Thyroid gland (tissue), 4 donors: ENCODE data around the gene ADAMTSL1. TPM values are rescaled to one million over a fixed set of nuclear protein-coding genes. Genes with fewer than 3 reads are reported as not detected.

Experiments
- DNase-seq, 2 donors: peaks; one replicate each; pipeline ENCODE4 v3.0.0-alpha.2; 2019
- H3K27ac ChIP-seq, 3 donors: fragments of 200-600 bp; sonication (generic); 1 replicate in 2 of 3; 2 replicates in 1 of 3; pipeline ENCODE4 v1.5.1; 2016 to 2019; ENCODE audit warnings: mild to moderate bottlenecking in 1 of 3, moderate library complexity in 1 of 3
- H3K27me3 ChIP-seq: fragments of 200-600 bp; sonication (generic); one replicate; pipeline ENCODE4 v1.5.1; 2019
- H3K36me3 ChIP-seq, 2 donors: fragments of 200-600 bp; sonication (generic); one replicate each; pipeline ENCODE4 v1.5.1; 2016 to 2019
- H3K4me1 ChIP-seq, 2 donors: fragments of 200-600 bp; sonication (generic); one replicate each; pipeline ENCODE4 v1.5.1; 2017 to 2019
- H3K4me3 ChIP-seq, 3 donors: fragments of 200-600 bp; sonication (generic); replicated peaks in 1 of 3; 1 replicate in 2 of 3; 2 replicates in 1 of 3; pipeline ENCODE4 v1.5.1; 2016; ENCODE audit warnings: mild to moderate bottlenecking in 1 of 3
- H3K9me3 ChIP-seq: fragments of 200-600 bp; sonication (generic); one replicate; pipeline ENCODE4 v1.5.1; 2017
- POLR2A ChIP-seq, 2 donors: fragments of 450-650 bp; IDR thresholded peaks; one replicate each; pipeline ENCODE4 v1.6.1; 2017; ENCODE audit warnings: antibody characterized with exemption in 2 of 2, mild to moderate bottlenecking in 2 of 2, moderate library complexity in 1 of 2
- WGBS, 2 donors: methylation state at CpG; one replicate each; pipeline ENCODE4 v1.1.5; 2017; 5-methylcytosine and 5-hydroxymethylcytosine counted together
- intact Hi-C: fragments of 100-400 bp; cut with DNase I; formaldehyde crosslinking; loops from one replicate; pipeline ENCODE4 v1.15.1; 2023
- microRNA-seq: library from miRNA; unstranded; fragments of <30 nt; microRNA quantifications from one replicate; pipeline ENCODE4, GENCODE V29; 2016
- small RNA-seq: library from RNA; depleted of rRNA; stranded (forward); fragments of <200 nt; gene quantifications from one replicate; pipeline ENCODE3, GENCODE V24; 2016
- total RNA-seq, 4 donors: library from RNA; depleted of rRNA; stranded (reverse); fragments of >200 nt; gene quantifications; one replicate each; pipeline ENCODE4 v1.2.3, GENCODE V29; 2016
- TF ChIP-seq, protein P1 (sequence below), 6 experiments: fragments of 200-600 bp in 3 of 6; fragments of 450-650 bp in 3 of 6; sonication (generic) in 3 of 6; IDR thresholded peaks; one replicate each; pipeline ENCODE4 v1.5.1; 2016 to 2019; ENCODE audit warnings: antibody characterized with exemption in 6 of 6, mild to moderate bottlenecking in 2 of 6, inconsistent platforms in 1 of 6, moderate library complexity in 1 of 6

ADAMTSL1 gene
- total RNA-seq, 4 donors from 2014 or later, result 1.6 to 9.0 (median 4.8) TPM

DNA sequence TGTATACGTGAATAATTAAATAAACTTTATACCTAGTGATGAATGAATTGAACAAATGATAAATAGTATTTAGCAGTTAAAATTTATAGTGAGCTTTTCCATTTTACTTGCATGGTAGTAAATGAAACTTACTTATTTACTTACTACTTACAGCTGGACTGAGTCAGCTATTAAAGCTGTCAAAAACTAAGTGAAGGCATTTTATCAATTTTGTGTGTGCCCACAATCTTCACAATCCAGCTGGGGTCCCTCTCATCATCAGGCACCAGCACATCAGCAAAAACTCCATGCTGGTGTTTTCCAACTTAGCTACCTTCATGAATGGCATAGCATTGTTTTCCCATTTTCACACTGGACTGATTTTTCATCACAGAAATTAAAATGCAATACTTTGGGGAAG lies 478.0 kb downstream of the ADAMTSL1 start:
- no peaks in the 10 kb centered on the region for H3K9me3 ChIP-seq
- TF ChIP-seq, protein P1, sequence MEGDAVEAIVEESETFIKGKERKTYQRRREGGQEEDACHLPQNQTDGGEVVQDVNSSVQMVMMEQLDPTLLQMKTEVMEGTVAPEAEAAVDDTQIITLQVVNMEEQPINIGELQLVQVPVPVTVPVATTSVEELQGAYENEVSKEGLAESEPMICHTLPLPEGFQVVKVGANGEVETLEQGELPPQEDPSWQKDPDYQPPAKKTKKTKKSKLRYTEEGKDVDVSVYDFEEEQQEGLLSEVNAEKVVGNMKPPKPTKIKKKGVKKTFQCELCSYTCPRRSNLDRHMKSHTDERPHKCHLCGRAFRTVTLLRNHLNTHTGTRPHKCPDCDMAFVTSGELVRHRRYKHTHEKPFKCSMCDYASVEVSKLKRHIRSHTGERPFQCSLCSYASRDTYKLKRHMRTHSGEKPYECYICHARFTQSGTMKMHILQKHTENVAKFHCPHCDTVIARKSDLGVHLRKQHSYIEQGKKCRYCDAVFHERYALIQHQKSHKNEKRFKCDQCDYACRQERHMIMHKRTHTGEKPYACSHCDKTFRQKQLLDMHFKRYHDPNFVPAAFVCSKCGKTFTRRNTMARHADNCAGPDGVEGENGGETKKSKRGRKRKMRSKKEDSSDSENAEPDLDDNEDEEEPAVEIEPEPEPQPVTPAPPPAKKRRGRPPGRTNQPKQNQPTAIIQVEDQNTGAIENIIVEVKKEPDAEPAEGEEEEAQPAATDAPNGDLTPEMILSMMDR (IDR thresholded peaks at IDR 0.05), result no peak
- no peak for TF ChIP-seq POLR2A (IDR thresholded peaks at IDR 0.05)
- intact Hi-C loops, result no loop called here
- 95 to 96% methylated on average over 1 of the region's 1 CpG for WGBS, 2 donors
- no peak overlapping the region for H3K4me3 ChIP-seq
- no peak overlapping the region for H3K27ac ChIP-seq
- DNase-seq, result no peak
- H3K36me3 ChIP-seq, result no peaks in the 10 kb centered on the region
- no peaks in the 10 kb centered on the region for H3K4me1 ChIP-seq
- H3K27me3 ChIP-seq, result no peaks in the 10 kb centered on the region

DNA sequence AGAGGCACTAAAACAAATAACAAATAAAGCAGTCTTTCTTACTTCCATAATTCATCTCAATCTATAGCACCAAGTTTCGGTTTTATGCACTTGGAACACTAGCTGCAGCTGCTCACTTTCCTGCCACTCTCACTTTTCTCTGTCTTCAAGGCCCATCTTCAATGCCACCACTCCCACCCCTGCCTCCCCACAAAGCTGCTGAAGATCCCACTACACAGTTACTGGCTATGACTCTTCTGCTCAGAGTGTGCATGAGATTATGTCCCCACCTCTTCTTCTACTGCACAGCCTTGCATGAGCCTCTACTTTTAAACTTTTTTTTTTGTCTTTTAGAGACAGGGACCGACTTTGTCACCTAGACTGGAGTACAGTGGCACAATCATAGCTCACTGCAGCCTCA lies 481.7 kb downstream of the ADAMTSL1 start:
- Histone ChIP-seq H3K4me3 (no peak overlapping the region), H3K4me1 (no peaks in the 10 kb centered on the region), H3K36me3 (no peaks in the 10 kb centered on the region), H3K27ac (no peak overlapping the region), H3K27me3 (no peaks in the 10 kb centered on the region), H3K9me3 (no peaks in the 10 kb centered on the region)
- DNase-seq, result no peak
- 84 to 86% methylated on average over 2 of the region's 2 CpGs for WGBS, 2 donors
- intact Hi-C loops, result no loop called here
- TF ChIP-seq, protein P1 (IDR thresholded peaks at IDR 0.05), result no peak

Small RNA genes within 50 kb of the gene (microRNA-seq; reads per million reads assigned to microRNA genes)
- not detected for gene MIR3152

Small RNA genes within 50 kb of the gene (small RNA-seq; reads per million reads assigned to genes)
- not detected for gene MIR3152
